ENCODE measurements around the gene CUL4B.

The CUL4B gene

DNA sequence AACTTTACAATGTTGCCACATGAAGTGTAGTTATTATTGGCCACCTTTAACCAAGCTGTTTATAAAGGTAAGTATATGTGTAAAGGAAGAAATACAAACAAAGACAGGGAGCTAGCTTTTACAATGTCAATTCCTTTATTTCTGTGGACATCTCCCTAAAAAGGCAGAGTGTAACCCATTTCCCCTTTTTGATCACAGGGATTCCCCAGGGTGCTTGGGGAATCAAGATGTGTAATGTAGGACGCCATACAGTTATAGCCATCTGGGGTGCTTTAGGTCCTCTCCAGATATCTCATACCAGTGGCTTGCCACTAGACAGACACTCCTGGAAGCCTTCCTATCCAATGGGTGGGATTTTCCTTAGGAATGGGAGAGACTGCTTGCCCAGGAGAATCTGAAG is 4.2 kb upstream of the CUL4B start:
- H3K27ac ChIP-seq (ENCODE audit: extremely low read depth, low read depth, low read length) = no peak overlapping the region
- CTCF ChIA-PET = no interaction called here
- H3K4me3 ChIP-seq (ENCODE audit: low read depth, low read length) = no peak overlapping the region
- H3K4me1 ChIP-seq (ENCODE audit: control insufficient read depth, insufficient read depth, low read length) = no peaks in the 10 kb centered on the region
- H3K9me3 ChIP-seq (ENCODE audit: control insufficient read depth, insufficient read depth, low read depth, low read length) = no peaks in the 10 kb centered on the region
- POLR2A ChIA-PET = no interaction called here
- TF ChIP-seq SP2 (tag by site-specific recombination; IDR thresholded peaks at IDR 0.05) = no peak
- TF ChIP-seq, protein P1, sequence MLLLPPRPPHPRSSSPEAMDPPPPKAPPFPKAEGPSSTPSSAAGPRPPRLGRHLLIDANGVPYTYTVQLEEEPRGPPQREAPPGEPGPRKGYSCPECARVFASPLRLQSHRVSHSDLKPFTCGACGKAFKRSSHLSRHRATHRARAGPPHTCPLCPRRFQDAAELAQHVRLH (tag by site-specific recombination; IDR thresholded peaks at IDR 0.05) = no peak
- TF ChIP-seq ZSCAN30 (tag by site-specific recombination; IDR thresholded peaks at IDR 0.05) = no peak
- TF ChIP-seq ZBTB20 (tag by site-specific recombination; IDR thresholded peaks at IDR 0.05) = no peak
- TF ChIP-seq ZFP41 (tag by site-specific recombination; IDR thresholded peaks at IDR 0.05; ENCODE audit: borderline replicate concordance) = no peak
- TF ChIP-seq, protein P2, sequence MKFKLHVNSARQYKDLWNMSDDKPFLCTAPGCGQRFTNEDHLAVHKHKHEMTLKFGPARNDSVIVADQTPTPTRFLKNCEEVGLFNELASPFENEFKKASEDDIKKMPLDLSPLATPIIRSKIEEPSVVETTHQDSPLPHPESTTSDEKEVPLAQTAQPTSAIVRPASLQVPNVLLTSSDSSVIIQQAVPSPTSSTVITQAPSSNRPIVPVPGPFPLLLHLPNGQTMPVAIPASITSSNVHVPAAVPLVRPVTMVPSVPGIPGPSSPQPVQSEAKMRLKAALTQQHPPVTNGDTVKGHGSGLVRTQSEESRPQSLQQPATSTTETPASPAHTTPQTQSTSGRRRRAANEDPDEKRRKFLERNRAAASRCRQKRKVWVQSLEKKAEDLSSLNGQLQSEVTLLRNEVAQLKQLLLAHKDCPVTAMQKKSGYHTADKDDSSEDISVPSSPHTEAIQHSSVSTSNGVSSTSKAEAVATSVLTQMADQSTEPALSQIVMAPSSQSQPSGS (tag by site-specific recombination; IDR thresholded peaks at IDR 0.05; ENCODE audit: low read depth) = no peak
- TF ChIP-seq RBAK (tag by site-specific recombination; IDR thresholded peaks at IDR 0.05) = no peak
- TF ChIP-seq ZNF169 (tag by site-specific recombination; IDR thresholded peaks at IDR 0.05) = no peak
- no peak for TF ChIP-seq ZNF830 (tag by site-specific recombination; IDR thresholded peaks at IDR 0.05; ENCODE audit: low read depth)
- no peaks in the 10 kb centered on the region for H3K36me3 ChIP-seq (ENCODE audit: control insufficient read depth in 2 of 2, insufficient read depth in 1 of 2, low read length in 2 of 2)

DNA sequence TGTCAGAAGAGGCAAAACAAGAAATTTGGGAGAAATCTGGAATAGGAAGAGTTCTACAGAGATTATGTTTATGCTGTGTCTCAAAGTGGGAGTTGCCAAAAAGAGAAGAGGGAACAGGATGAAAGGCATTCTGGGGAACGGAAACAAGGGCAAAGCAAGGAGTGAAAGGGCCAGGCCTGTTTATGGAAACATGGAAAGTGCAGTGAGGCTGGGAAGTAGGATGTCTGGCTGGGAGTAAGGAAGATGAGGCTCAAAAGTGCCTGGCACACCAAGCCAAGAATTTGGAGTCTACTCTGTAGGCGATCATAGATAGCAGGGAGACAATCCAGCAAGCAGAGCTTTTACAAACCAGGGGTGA is 1.8 kb upstream of the CUL4B start:
- H3K4me3 ChIP-seq (ENCODE audit: low read depth, low read length) = no peak overlapping the region
- ChIA-PET POLR2A (no interaction called here), CTCF (no interaction called here)
- H3K4me1 ChIP-seq (ENCODE audit: control insufficient read depth, insufficient read depth, low read length) = no peaks in the 10 kb centered on the region
- H3K9me3 ChIP-seq (ENCODE audit: control insufficient read depth, insufficient read depth, low read depth, low read length) = no peaks in the 10 kb centered on the region
- TF ChIP-seq PRDM1 (tag by site-specific recombination; IDR thresholded peaks at IDR 0.05) (peak; percentile 69), ZNF571 (tag by site-specific recombination; IDR thresholded peaks at IDR 0.05) (no peak)
- peaks cover 0 to 3% of the 10 kb centered on the region in 2 experiments; a peak in 1 of 3 replicates for H3K36me3 ChIP-seq (ENCODE audit: control insufficient read depth in 2 of 2, insufficient read depth in 1 of 2, low read length in 2 of 2)
- no peak overlapping the region for H3K27ac ChIP-seq (ENCODE audit: extremely low read depth, low read depth, low read length)

DNA sequence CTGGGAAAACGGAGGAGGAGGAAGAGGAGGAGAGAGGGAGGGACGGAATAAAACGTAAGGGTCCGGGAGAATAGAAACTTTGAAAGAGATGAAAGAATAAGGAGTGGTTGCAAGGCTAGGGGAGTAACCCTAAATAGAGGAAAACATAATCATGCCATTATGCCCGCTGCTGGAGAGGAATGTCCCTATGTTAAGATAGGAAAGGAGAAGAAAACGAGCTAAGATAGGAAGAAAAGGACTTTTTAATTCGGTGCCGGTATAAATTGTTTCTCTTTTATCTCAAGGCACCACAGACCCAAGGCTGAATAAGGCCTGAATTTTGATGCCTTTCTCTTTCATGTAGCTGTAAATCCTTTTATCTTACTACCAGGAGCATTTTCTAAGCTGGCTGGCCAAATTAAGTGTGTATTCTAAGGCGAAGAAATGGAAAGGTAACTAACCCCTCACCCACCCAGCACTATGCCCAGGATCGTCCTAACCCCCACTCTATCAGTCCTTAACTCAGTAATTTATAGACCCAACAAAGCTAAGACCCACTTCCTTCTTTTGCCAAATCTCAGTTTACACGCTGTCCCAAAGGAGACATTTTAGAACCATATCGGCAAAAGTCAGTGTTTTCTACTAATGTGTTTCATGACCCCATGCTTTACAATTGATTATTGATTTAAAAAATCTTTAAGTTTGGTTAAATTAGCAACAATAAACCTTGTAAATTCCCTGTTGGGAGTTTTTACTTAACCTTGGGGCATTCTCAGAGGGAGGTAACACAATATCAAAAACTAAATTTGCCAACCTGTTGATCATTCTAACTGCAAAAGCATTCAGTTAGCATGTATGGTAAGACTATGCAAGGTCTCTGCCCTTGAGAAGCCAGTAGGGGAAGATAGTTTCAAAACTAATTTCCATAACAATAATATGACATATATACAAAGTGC is 1.1 kb upstream of the CUL4B start:
- Histone ChIP-seq H3K4me3 (ENCODE audit: low read depth, low read length) (peak overlapping the region; percentile 32), H3K9me3 (ENCODE audit: control insufficient read depth, insufficient read depth, low read depth, low read length) (no peaks in the 10 kb centered on the region), H3K27ac (ENCODE audit: extremely low read depth, low read depth, low read length) (0 out of 2 replicates have a peak overlapping the region, but pooled peaks have one; percentile 48), H3K4me1 (ENCODE audit: control insufficient read depth, insufficient read depth, low read length) (no peaks in the 10 kb centered on the region), H3K36me3 (ENCODE audit: control insufficient read depth in 2 of 2, insufficient read depth in 1 of 2, low read length in 2 of 2) (peaks cover 0 to 10% of the 10 kb centered on the region in 2 experiments; a peak in 2 of 3 replicates)
- ChIA-PET POLR2A (interaction anchor here (0.6 to 2.5 kb wide), 12 partner anchors 9 to 770 kb away, joined by 3 to 37 read pairs (median 6); partner anchors contain the start of genes C1GALT1C1, MCTS1 and RPL39), CTCF (interaction anchor here (0.6 kb wide), 2 partner anchors 59 to 76 kb away, joined by 3 read pairs; no protein-coding TSS in a partner anchor)
- TF ChIP-seq ZBTB48 (tag by site-specific recombination; IDR thresholded peaks at IDR 0.05) (peak; percentile 94), WT1 (tag by site-specific recombination; IDR thresholded peaks at IDR 0.05) (peak; percentile 87), ZNF341 (tag by site-specific recombination; IDR thresholded peaks at IDR 0.05; ENCODE audit: low read depth) (peak; percentile 85), PRDM1 (tag by site-specific recombination; IDR thresholded peaks at IDR 0.05) (peak; percentile 72), ZNF366 (tag by site-specific recombination; conservative IDR thresholded peaks at IDR 0.05) (peak; percentile 87), SP3 (tag by site-specific recombination; IDR thresholded peaks at IDR 0.05) (peak; percentile 30), SCRT2 (tag by site-specific recombination; IDR thresholded peaks at IDR 0.05) (peak; percentile 90), ZNF211 (tag by site-specific recombination; IDR thresholded peaks at IDR 0.05; ENCODE audit: low read depth) (no peak), SCRT1 (tag by site-specific recombination; IDR thresholded peaks at IDR 0.05; ENCODE audit: borderline replicate concordance) (peak; percentile 89), MZF1 (tag by site-specific recombination; IDR thresholded peaks at IDR 0.05; ENCODE audit: borderline replicate concordance) (no peak), ZNF560 (tag by site-specific recombination; IDR thresholded peaks at IDR 0.05; ENCODE audit: borderline replicate concordance) (no peak), ZNF335 (tag by site-specific recombination; conservative IDR thresholded peaks at IDR 0.05) (peak; percentile 55; the same call in 1 of the 2 replicates), ZNF521 (tag by site-specific recombination; IDR thresholded peaks at IDR 0.05) (no peak)
- TF ChIP-seq, protein P3, sequence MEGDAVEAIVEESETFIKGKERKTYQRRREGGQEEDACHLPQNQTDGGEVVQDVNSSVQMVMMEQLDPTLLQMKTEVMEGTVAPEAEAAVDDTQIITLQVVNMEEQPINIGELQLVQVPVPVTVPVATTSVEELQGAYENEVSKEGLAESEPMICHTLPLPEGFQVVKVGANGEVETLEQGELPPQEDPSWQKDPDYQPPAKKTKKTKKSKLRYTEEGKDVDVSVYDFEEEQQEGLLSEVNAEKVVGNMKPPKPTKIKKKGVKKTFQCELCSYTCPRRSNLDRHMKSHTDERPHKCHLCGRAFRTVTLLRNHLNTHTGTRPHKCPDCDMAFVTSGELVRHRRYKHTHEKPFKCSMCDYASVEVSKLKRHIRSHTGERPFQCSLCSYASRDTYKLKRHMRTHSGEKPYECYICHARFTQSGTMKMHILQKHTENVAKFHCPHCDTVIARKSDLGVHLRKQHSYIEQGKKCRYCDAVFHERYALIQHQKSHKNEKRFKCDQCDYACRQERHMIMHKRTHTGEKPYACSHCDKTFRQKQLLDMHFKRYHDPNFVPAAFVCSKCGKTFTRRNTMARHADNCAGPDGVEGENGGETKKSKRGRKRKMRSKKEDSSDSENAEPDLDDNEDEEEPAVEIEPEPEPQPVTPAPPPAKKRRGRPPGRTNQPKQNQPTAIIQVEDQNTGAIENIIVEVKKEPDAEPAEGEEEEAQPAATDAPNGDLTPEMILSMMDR (tag by site-specific recombination; IDR thresholded peaks at IDR 0.05) = no peak
- TF ChIP-seq, protein P4, sequence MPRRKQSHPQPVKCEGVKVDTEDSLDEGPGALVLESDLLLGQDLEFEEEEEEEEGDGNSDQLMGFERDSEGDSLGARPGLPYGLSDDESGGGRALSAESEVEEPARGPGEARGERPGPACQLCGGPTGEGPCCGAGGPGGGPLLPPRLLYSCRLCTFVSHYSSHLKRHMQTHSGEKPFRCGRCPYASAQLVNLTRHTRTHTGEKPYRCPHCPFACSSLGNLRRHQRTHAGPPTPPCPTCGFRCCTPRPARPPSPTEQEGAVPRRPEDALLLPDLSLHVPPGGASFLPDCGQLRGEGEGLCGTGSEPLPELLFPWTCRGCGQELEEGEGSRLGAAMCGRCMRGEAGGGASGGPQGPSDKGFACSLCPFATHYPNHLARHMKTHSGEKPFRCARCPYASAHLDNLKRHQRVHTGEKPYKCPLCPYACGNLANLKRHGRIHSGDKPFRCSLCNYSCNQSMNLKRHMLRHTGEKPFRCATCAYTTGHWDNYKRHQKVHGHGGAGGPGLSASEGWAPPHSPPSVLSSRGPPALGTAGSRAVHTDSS (tag by site-specific recombination; IDR thresholded peaks at IDR 0.05) = peak; percentile 79

Measured in HEK293 (cell line).